DLD1 (cell line): Measurements from ENCODE around the gene MAP2K4.

Experiments used
- in situ Hi-C: cut with HindIII; loops from 2 replicates; pipeline ENCODE4 v1.10.0; 2017; ENCODE audit warnings: low sequenced_read_pairs

Gene MAP2K4

GRCh38 chr17:12035673-12036072, 15.0 kb downstream of the MAP2K4 start:
- in situ Hi-C loops = no loop called here

GRCh38 chr17:12037970-12038369, 17.3 kb downstream of the MAP2K4 start:
- in situ Hi-C loops = no loop called here

GRCh38 chr17:12040478-12040877, 19.8 kb downstream of the MAP2K4 start:
- in situ Hi-C loops = no loop called here

DNA sequence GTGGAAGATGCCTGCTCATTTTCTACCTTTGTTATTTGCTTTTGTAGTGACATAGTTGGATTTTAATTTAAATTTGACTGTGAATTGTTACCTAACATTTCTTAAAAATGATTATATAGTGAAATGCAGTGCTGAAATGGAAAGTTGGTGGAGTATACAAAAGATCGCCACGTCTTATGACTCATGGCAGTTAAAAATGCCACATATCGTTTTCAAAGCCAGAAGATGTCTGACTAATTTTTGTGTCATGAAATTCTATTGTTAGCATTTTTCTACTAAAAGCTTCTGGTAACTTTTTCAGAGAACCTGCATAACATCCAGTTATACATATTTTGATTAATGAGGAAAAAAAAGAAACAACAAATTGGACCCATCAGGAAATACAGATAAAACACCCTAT, 20.6 kb downstream of the MAP2K4 start:
- in situ Hi-C loops = no loop called here

GRCh38 chr17:12043702-12044101, 23.0 kb downstream of the MAP2K4 start:
- in situ Hi-C loops = no loop called here

GRCh38 chr17:12046786-12047185, 26.1 kb downstream of the MAP2K4 start:
- in situ Hi-C loops = no loop called here

- in situ Hi-C loops = no loop called here
Observed at GRCh38 chr17:12047681-12048376, 27.2 kb downstream of the MAP2K4 start.

GRCh38 chr17:12048843-12049473, 28.3 kb downstream of the MAP2K4 start:
- in situ Hi-C loops = no loop called here

DNA sequence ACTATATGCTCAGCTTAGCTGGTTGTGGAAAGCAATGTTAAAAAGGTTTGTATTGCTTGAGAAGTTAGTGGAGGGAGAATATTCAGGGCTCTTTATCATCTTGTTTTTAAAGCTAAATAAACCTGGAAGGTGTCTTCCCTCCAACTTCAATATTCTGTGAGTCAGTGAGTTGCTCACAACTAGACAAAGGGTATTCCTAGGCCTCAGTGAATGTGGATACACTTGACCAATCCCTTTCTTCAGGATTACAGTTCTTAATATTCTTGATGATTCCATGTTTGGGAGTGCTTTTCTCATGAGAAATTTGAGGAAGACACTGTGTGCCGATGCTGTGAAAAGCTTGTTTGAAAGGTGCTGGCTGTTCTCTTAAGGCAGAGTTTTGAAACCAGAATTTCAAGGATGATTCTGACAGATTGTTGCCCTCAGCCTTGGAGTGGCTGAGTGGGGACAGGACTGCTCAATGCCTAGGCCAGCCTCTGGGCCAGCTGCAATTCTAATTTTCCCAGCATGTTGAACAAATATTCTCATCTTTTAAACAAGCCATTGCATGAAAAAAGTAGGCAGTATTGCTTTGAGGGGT, 30.1 kb downstream of the MAP2K4 start:
- in situ Hi-C loops = no loop called here

DNA sequence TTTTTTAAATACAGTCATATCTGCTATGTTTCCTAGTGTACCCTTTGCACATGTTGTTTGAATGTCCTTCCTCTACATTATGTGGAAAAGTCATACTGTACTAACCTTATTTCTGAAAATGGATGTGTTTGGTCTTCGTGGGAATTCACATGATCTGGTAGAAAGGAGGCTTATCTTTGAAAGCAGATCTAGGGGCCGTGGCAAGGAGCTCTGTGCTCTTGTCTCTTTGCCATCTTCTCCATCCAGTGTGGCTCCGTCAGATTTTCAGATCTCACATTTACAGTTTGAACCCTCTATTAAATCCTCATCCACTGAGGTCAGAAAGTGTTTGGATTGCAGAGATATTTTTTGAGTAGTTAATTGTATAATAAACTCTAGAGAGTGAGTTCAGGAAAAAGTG, 32.9 kb downstream of the MAP2K4 start:
- in situ Hi-C loops = no loop called here

- in situ Hi-C loops = no loop called here
Observed at GRCh38 chr17:12055889-12056288, 35.2 kb downstream of the MAP2K4 start.

- in situ Hi-C loops = no loop called here
Observed at GRCh38 chr17:12057520-12057919, 36.8 kb downstream of the MAP2K4 start.

GRCh38 chr17:12058535-12058934, 37.9 kb downstream of the MAP2K4 start:
- in situ Hi-C loops = no loop called here

- in situ Hi-C loops = no loop called here
Observed at GRCh38 chr17:12062249-12062648, 41.6 kb downstream of the MAP2K4 start.

- in situ Hi-C loops = no loop called here
Observed at GRCh38 chr17:12064395-12064794, 43.7 kb downstream of the MAP2K4 start.

DNA sequence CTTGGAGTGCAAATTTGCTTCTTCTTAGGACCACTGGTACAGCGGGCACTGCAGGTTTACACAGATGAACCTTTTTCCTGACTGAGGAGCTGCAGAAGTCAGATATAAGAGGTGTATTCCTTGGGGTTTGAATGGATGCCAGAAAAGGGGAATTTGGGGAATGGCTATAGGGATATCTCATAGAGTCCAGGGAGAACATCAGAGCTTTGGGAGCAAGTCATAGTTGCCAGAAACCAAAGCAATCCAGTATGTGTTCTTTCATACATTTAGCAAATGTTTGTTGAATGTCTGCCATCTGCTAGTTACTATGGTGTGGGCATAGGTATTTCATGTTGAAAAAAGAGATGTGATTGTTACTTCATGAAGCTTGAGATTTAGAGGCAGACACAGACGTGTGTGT, 46.8 kb downstream of the MAP2K4 start:
- in situ Hi-C loops = no loop called here

DNA sequence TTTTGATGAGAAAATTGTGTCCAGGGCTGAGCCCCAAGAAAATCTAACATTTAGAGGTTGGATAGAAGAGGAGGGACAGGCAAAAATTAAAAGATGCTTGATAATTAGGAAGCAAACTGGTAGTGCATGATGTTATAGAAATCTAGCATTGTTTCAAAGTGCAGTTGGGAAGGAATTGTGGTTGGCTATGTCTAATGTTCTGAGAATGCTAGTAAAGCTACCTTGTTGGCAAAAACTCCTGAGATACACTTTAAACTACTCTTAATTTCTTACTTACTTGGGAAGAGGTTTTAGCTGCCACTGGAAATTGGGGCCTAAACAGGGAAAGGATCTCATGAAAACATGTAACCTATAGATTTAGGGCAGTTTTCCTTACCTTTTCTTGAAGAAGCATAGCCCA, 48.3 kb downstream of the MAP2K4 start:
- in situ Hi-C loops = no loop called here

GRCh38 chr17:12070561-12070960, 49.9 kb downstream of the MAP2K4 start:
- in situ Hi-C loops = no loop called here

- in situ Hi-C loops = no loop called here
Observed at GRCh38 chr17:12074346-12074745, 53.7 kb downstream of the MAP2K4 start.

GRCh38 chr17:12077773-12078172, 57.1 kb downstream of the MAP2K4 start:
- in situ Hi-C loops = no loop called here

- in situ Hi-C loops = no loop called here
Observed at GRCh38 chr17:12078791-12079190, 58.1 kb downstream of the MAP2K4 start.

DNA sequence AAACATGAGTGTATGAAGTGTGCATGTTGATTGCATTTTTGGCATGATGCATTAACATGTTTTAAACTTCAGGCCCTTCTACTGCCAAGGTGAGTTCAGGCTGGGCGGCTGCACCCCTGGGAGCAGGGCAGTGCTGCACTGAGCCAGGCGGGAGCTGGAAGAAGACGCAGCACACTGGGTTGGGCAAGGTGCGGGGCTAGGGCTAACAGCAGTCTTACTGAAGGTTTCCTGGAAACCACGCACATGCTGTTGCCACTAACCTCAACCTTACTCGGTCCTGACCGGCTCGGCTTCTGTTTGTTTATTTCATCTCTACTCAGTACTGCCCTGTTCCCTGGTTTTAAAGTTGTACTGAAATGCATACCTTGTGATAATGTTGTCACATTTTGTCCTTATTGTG, 61.0 kb downstream of the MAP2K4 start:
- in situ Hi-C loops = no loop called here
